ENCODE data around the gene PRTFDC1. TPM values are rescaled to one million over a fixed set of nuclear protein-coding genes. Genes with fewer than 3 reads are reported as not detected.

Gene PRTFDC1
- total and polyA plus RNA-seq, 2 of the 8 experiments (the other 6 are each of a cell fraction or from before 2014, with no cell fraction given), result 5.9 to 6.6 TPM

- no peak for TF ChIP-seq CHD7 (IDR thresholded peaks at IDR 0.05; ENCODE audit: insufficient replicate concordance, low read length)
- TF ChIP-seq SUZ12 (IDR thresholded peaks at IDR 0.05; ENCODE audit: low read length), result no peak
- no peak for TF ChIP-seq SIX5 (IDR thresholded peaks at IDR 0.05; ENCODE audit: low read depth, low read length)
- TF ChIP-seq EZH2 (IDR thresholded peaks at IDR 0.05; ENCODE audit: low read depth, low read length, severe bottlenecking), result no peak
Measured at GRCh38 chr10:24931236-24931635, 21.2 kb downstream of the PRTFDC1 start (continued).

All from H1 (cell line).